ENCODE data around the gene ITGB6.
"Not testable (repeated sequence)": the region's sequence is repeated elsewhere in the genome, so short reads cannot be mapped to it uniquely, and the experiment has no call there.

Gene ITGB6

DNA sequence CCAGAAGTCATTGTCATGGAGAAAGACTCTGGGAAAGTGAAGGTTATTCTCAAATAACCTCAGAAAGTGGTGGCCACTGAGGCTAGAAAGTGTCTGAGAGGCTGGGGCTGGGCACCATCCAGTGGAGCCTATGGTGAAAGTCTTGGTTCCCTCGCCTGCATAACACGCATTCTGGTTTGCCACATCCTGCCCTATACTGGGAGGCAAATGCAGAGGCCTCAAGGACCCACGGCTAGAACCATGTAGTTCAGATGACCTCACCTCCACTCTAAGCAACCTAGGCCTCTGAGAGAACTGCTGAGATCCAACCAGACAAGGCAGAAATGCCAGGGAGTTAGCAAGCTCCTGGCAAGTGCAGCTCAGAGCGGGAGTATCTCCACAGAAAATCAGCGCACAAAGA lies 5.1 kb downstream of the ITGB6 start:
- no peak for DNase-seq (ENCODE audit: low read depth)
- TF ChIP-seq POLR2A (IDR thresholded peaks at IDR 0.05; ENCODE audit: extremely low read depth, insufficient read length) (no peak), MYC (IDR thresholded peaks at IDR 0.05; ENCODE audit: low read depth, low read length) (no peak)
- TF ChIP-seq, protein P1, sequence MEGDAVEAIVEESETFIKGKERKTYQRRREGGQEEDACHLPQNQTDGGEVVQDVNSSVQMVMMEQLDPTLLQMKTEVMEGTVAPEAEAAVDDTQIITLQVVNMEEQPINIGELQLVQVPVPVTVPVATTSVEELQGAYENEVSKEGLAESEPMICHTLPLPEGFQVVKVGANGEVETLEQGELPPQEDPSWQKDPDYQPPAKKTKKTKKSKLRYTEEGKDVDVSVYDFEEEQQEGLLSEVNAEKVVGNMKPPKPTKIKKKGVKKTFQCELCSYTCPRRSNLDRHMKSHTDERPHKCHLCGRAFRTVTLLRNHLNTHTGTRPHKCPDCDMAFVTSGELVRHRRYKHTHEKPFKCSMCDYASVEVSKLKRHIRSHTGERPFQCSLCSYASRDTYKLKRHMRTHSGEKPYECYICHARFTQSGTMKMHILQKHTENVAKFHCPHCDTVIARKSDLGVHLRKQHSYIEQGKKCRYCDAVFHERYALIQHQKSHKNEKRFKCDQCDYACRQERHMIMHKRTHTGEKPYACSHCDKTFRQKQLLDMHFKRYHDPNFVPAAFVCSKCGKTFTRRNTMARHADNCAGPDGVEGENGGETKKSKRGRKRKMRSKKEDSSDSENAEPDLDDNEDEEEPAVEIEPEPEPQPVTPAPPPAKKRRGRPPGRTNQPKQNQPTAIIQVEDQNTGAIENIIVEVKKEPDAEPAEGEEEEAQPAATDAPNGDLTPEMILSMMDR (IDR thresholded peaks at IDR 0.05; ENCODE audit: low read depth, low read length), result no peak
- TF ChIP-seq, protein P2, sequence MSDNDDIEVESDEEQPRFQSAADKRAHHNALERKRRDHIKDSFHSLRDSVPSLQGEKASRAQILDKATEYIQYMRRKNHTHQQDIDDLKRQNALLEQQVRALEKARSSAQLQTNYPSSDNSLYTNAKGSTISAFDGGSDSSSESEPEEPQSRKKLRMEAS (IDR thresholded peaks at IDR 0.05; ENCODE audit: low read depth, low read length), result no peak
- H3K4me3 ChIP-seq (ENCODE audit: low read depth, low read length), result no peak overlapping the region

DNA sequence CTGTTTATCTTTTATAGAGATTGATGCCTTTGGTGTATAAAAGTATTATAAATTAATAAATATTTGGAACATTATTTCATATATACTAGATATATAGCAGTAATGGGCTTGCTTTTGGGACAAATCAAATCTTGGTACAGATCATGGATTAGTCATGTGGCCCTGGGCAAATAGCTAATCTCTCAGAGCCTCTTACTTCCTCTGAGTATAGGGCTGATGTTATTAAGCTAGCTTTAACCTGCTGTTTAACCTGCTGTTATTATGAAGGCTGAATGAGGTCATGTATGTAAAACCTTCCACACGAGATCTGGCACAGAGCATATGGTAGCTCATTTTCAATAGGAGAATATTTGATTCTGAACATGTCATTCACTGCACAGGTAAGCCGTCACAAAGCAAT lies 5.7 kb downstream of the ITGB6 start:
- no peak overlapping the region for H3K4me3 ChIP-seq (ENCODE audit: low read depth, low read length)
- DNase-seq (ENCODE audit: low read depth), result no peak
- TF ChIP-seq, protein P1 (IDR thresholded peaks at IDR 0.05; ENCODE audit: low read depth, low read length), result no peak
- no peak for TF ChIP-seq MYC (IDR thresholded peaks at IDR 0.05; ENCODE audit: low read depth, low read length)
- TF ChIP-seq, protein P2 (IDR thresholded peaks at IDR 0.05; ENCODE audit: low read depth, low read length), result no peak

DNA sequence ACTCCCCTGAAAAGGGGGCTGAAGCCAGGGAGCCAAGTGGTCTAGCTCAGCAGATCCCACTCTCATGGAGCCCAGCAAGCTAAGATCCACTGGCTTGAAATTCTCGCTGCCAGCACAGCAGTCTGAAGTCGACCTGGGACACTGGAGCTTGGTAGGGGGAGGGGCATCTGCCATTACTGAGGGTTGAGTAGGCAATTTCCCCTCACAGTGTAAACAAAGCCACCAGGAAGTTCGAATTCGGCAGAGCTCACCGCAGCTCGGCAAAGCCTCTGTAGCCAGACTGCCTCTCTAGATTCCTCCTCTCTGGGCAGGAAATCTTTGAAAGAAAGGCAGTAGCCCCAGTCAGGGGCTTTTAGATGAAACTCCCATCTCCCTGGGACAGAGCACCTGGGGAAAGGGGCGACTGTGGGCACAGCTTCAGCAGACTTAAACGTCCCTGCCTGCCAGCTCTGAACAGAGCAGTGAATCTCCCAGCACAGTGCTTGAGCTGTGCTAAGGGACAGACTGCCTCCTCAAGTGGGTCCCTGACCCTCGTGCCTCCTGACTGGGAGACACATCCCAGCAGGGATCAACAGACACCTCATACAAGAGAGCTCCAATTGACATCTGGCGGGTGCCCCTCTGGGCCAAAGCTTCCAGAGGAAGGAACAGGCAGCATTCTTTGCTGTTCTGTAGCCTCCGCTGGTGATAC lies 18.8 kb downstream of the ITGB6 start:
- H3K4me3 ChIP-seq (ENCODE audit: low read depth, low read length), result not testable (repeated sequence)
- DNase-seq (ENCODE audit: low read depth), result peak; percentile 52

DNA sequence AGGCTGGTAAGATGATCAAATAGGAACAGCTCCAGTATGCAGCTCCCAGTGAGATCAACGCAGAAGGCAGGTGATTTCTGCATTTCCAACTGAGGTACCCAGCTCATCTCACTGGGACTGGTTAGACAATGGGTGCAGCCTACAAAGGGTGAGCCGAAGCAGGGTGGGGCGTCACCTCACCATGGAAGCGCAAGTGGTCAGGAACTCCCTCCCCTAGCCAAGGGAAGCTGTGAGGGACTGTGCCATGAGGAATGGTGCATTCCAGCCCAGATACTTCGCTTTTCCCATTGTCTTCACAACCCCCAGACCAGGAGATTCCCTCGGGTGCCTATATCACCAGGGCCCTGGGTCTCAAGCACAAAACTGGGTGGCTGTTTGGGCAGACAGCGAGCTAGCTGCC lies 19.4 kb downstream of the ITGB6 start:
- DNase-seq (ENCODE audit: low read depth); H3K4me3 ChIP-seq (ENCODE audit: low read depth, low read length): not testable (repeated sequence)

DNA sequence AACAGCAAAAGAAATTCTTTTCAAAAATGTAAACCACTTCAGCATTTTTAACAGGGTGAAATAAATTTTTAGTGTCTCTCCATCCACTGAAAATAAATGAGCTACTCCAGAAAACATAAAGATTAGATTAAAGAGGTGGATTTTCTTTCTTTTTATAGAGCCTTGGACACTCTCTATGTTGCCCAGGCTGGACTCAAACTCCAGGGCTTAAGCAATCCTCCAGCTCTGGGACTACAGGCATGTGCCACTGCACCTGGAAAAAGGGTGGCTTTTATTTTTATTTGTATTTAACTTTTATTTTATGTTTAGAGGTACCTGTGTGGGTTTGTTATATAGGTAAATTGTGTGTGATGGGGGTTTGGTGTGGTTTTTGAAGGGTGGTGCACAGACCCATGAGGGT lies 19.9 kb downstream of the ITGB6 start:
- DNase-seq (ENCODE audit: low read depth), result no peak
- TF ChIP-seq, protein P1 (IDR thresholded peaks at IDR 0.05; ENCODE audit: low read depth, low read length), result no peak
- TF ChIP-seq POLR2A (IDR thresholded peaks at IDR 0.05; ENCODE audit: extremely low read depth, insufficient read length) (no peak), MYC (IDR thresholded peaks at IDR 0.05; ENCODE audit: low read depth, low read length) (no peak)
- no peak overlapping the region for H3K4me3 ChIP-seq (ENCODE audit: low read depth, low read length)

DNA sequence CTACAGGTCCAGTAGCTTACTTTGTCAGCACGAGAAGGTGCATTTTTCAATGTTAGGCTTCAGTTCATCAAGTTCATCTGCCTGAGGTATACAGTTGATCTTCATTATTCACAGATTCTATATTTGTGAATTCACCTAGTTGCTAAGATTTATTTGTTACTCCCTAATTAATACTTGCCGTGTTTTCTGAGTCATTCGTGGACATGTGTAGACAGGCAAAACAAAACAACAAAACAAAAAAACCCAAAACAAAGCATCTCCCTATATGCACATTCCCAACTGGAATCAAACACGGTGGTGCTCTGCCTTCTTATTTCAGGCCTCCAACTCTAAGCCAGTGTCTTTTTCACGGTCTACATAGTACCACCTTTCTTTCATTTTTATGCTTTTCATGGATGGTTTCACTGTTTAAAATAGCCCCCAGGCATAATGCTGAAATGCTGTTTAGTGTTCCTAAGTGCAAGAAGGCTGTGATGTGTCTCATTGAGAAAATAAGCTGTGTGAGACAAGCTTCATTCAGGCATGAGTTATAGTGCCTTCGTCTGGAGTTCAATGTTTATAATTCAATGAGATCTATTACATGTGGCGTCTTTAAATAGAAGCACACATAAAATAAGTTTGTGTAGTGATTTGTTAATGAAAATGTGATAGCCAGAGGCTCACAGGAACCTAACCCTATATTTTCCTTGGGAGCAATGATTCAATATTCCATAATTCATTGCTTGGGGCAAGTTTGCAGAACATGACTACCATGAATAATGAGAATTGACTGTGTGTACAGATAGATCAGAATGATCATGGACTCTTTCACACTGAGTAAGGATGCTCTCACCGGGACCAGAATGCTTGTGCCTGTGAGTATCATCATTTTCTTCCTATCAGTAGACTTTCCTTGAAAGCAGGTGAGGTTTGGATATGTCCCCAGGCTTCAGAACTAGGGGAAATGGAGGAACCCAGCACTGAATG lies 24.6 kb downstream of the ITGB6 start:
- H3K4me3 ChIP-seq (ENCODE audit: low read depth, low read length), result no peak overlapping the region
- DNase-seq (ENCODE audit: low read depth), result no peak

More for the DNA sequence above, 24.6 kb downstream of the ITGB6 start:
- TF ChIP-seq POLR2A (IDR thresholded peaks at IDR 0.05; ENCODE audit: extremely low read depth, insufficient read length) (no peak), MYC (IDR thresholded peaks at IDR 0.05; ENCODE audit: low read depth, low read length) (no peak)
- TF ChIP-seq, protein P1 (IDR thresholded peaks at IDR 0.05; ENCODE audit: low read depth, low read length), result no peak
- TF ChIP-seq, protein P2 (IDR thresholded peaks at IDR 0.05; ENCODE audit: low read depth, low read length), result no peak

All from NB4 (cell line).